SU-DHL-6 (cell line): ENCODE data around the gene WTAP.
A peak's percentile ranks its signal among the peaks of the same experiment; 100 is the strongest.

ENCODE experiments used
- H2AFZ ChIP-seq: fragments of 200-600 bp; sonication (generic); 2 replicates; pipeline ENCODE4 v1.6.1; 2014; ENCODE audit warnings: low read depth, mild to moderate bottlenecking, moderate library complexity, mixed read lengths, antibody characterized with exemption, low read length; ENCODE audit not compliant: severe bottlenecking
- H3F3A ChIP-seq: fragments of 200-600 bp; shearing (Covaris generic); 2 replicates; pipeline ENCODE4 v1.6.0; 2016; ENCODE audit warnings: antibody characterized with exemption, mild to moderate bottlenecking; ENCODE audit not compliant: insufficient read depth
- H3K27ac ChIP-seq: fragments of 200-600 bp; sonication (generic); 2 replicates; pipeline ENCODE4 v1.5.1; 2016; ENCODE audit warnings: low read depth, mild to moderate bottlenecking, low read length, moderate library complexity, mixed read lengths
- H3K27me3 ChIP-seq: fragments of 200-600 bp; sonication (generic), shearing (Covaris generic); 2 replicates; pipeline ENCODE4 v1.6.0; 2014; ENCODE audit warnings: mild to moderate bottlenecking, low read length
- H3K36me3 ChIP-seq: fragments of 200-600 bp; sonication (generic); 2 replicates; pipeline ENCODE4 v1.6.1; 2014; ENCODE audit warnings: mild to moderate bottlenecking, low read length, mixed read lengths
- H3K4me2 ChIP-seq: fragments of 300-600, 200-600 bp; shearing (Covaris generic), sonication (generic); 2 replicates; pipeline ENCODE4 v1.6.0; 2014; ENCODE audit warnings: low read length, low read depth, mild to moderate bottlenecking; ENCODE audit not compliant: poor library complexity, severe bottlenecking
- H3K4me3 ChIP-seq: fragments of 200-600 bp; sonication (generic); 2 replicates; pipeline ENCODE4 v1.5.1; 2014; ENCODE audit warnings: antibody characterized with exemption, low read length, mild to moderate bottlenecking, mixed read lengths; ENCODE audit not compliant: insufficient read depth, poor library complexity, severe bottlenecking
- H3K79me2 ChIP-seq: fragments of 200-600 bp; sonication (generic); 2 replicates; pipeline ENCODE4 v1.6.1; 2014; ENCODE audit warnings: mild to moderate bottlenecking, low read length, moderate library complexity; ENCODE audit not compliant: insufficient read depth
- H3K9ac ChIP-seq: fragments of 200-600 bp; sonication (generic); 2 replicates; pipeline ENCODE4 v1.7.0; 2014; ENCODE audit warnings: mild to moderate bottlenecking, low read length
- H3K9me2 ChIP-seq: fragments of 200-600 bp; sonication (generic); replicated peaks from 2 replicates; pipeline ENCODE4 v1.6.1; 2014; ENCODE audit warnings: low read length; ENCODE audit not compliant: insufficient read depth
- H3K9me3 ChIP-seq: fragments of 200-600 bp; sonication (generic); 2 replicates; pipeline ENCODE4 v1.6.1; 2014; ENCODE audit warnings: low read length, mixed read lengths; ENCODE audit not compliant: insufficient read depth
- H4K20me1 ChIP-seq: fragments of 200-600 bp; sonication (generic); 2 replicates; pipeline ENCODE4 v1.6.1; 2014; ENCODE audit warnings: low read depth, mild to moderate bottlenecking, antibody characterized with exemption, low read length, moderate library complexity, mixed read lengths
- EZH2phosphoT487 ChIP-seq: fragments of 200-600 bp; sonication (generic), shearing (Covaris generic); conservative IDR thresholded peaks from 2 replicates; pipeline ENCODE4 v1.6.1; 2018; ENCODE audit warnings: mild to moderate bottlenecking, antibody characterized with exemption, low read length, moderate library complexity, mixed read lengths
- TF ChIP-seq, protein P1 (sequence below): fragments of 200-600 bp; sonication (generic); IDR thresholded peaks from one replicate; pipeline ENCODE4 v1.5.1; 2017; ENCODE audit warnings: antibody characterized with exemption, mild to moderate bottlenecking, low read length, moderate library complexity; ENCODE audit not compliant: insufficient read depth, poor library complexity, severe bottlenecking

The WTAP gene

GRCh38 chr6:159788276-159788675 lies 61.0 kb downstream of the WTAP start:
- TF ChIP-seq, protein P1, sequence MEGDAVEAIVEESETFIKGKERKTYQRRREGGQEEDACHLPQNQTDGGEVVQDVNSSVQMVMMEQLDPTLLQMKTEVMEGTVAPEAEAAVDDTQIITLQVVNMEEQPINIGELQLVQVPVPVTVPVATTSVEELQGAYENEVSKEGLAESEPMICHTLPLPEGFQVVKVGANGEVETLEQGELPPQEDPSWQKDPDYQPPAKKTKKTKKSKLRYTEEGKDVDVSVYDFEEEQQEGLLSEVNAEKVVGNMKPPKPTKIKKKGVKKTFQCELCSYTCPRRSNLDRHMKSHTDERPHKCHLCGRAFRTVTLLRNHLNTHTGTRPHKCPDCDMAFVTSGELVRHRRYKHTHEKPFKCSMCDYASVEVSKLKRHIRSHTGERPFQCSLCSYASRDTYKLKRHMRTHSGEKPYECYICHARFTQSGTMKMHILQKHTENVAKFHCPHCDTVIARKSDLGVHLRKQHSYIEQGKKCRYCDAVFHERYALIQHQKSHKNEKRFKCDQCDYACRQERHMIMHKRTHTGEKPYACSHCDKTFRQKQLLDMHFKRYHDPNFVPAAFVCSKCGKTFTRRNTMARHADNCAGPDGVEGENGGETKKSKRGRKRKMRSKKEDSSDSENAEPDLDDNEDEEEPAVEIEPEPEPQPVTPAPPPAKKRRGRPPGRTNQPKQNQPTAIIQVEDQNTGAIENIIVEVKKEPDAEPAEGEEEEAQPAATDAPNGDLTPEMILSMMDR, result no peak
- TF ChIP-seq EZH2phosphoT487, result no peak
- peak overlapping the region; percentile 54; the same call in 1 of the 2 replicates for H3K27ac ChIP-seq

DNA sequence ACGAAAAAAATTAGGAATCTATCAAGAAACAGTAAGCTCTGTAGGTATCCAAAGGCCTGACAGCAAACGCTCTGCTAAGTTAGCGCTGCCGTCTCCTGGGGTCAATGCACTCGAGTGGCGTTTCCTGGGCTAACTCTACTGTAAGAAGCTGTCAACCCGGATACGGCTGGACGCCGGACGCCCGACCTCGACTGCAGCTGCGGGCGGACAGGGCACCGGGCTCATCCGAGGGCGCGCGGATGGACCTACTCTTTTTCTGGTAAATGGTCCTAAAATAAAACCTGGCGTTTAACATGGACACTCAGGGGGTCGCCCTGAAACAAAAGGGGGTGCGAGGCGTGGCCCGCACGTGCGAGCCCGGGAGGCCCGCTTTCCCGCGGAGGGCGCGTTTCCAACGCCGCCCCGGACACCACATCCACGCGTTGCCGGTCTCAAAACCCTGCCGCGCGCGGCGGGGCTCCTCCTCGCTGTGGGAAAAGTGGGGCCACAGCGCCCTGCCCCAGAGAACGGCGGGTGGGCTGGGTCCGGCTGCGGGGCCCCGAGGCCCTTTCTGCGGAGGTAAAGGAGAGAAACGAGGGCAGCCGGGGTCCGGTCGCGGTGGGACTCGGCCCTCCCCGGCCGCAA lies 61.6 kb downstream of the WTAP start:
- Histone ChIP-seq H3K9ac (peak overlapping the region; percentile 96), H3K36me3 (peaks cover 44% of the 10 kb centered on the region), H3K27me3 (no peaks in the 10 kb centered on the region), H3K27ac (peak overlapping the region; percentile 54), H3K9me3 (no peaks in the 10 kb centered on the region), H3K4me2 (peak overlapping the region; percentile 88), H3F3A (peaks cover 12% of the 10 kb centered on the region; the same call in 1 of the 2 replicates), H4K20me1 (peaks cover 28% of the 10 kb centered on the region; the same call in 1 of the 2 replicates), H3K79me2 (peaks cover 87% of the 10 kb centered on the region), H2AFZ (no peak overlapping the region), H3K4me3 (peak overlapping the region; percentile 79), H3K9me2 (no peaks in the 10 kb centered on the region)
- TF ChIP-seq, protein P1, result no peak
- no peak for TF ChIP-seq EZH2phosphoT487

More at GRCh38 chr6:159788276-159788675, 61.0 kb downstream of the WTAP start:
- H3K4me2 ChIP-seq, result peak overlapping the region; percentile 88
- peak overlapping the region; percentile 79 for H3K4me3 ChIP-seq
- peak overlapping the region; percentile 96 for H3K9ac ChIP-seq
- no peaks in the 10 kb centered on the region for H3K9me3 ChIP-seq
- peaks cover 88% of the 10 kb centered on the region for H3K79me2 ChIP-seq
- H3F3A ChIP-seq, result peaks cover 15% of the 10 kb centered on the region; the same call in 1 of the 2 replicates
- peaks cover 28% of the 10 kb centered on the region; the same call in 1 of the 2 replicates for H4K20me1 ChIP-seq
- peaks cover 48% of the 10 kb centered on the region for H3K36me3 ChIP-seq
- no peaks in the 10 kb centered on the region for H3K9me2 ChIP-seq
- H3K27me3 ChIP-seq, result no peaks in the 10 kb centered on the region
- H2AFZ ChIP-seq, result no peak overlapping the region

DNA sequence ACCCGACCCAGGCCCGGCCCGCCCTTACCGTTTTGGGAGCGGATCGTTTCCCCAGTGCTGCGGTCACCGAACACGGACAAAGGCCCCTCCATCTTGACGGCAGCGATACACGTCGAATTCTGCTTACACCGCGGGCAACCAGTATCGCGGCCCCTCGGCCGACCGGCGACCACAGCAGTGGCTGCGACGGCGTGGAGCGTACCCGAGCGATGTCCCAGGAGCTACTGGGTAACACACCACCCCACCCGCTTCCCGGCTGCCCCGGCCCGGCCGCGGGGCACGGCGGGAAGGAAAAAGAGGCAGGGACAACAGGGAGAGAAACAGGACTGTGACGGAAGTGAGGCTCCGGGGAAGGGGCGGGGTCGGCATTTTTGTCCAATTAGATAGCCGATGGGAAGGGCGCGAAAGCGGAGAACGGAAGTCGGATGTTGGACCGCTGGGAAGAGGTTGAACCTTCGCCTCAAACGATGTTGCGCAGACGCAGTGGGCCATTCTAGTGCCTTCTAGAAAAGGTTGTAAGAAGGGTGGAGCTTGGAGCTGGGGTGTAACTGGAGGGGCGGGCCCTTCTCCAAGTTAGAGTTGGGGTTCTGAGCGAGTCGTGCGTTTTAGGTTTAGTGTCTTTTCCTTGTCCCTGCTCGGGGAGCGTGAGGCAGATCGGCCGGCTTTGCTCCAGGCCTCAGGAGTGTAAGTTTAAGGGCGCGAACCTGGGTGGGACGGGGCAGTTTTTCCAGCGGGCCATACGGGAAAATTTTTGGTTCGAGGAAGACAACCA lies 62.3 kb downstream of the WTAP start, which contains the start of gene TCP1:
TCP1 (minus strand) TSS at position 226 of the 772 bp plus-strand sequence; CDS start at position 92, 134 bp downstream.
- peaks cover 87% of the 10 kb centered on the region for H3K79me2 ChIP-seq
- H3K4me2 ChIP-seq, result peak within 1 kb of the TSS; percentile 88
- no peaks in the 10 kb centered on the region for H3K9me2 ChIP-seq
- H2AFZ ChIP-seq, result peak within 1 kb of the TSS; percentile 46
- no peak for TF ChIP-seq EZH2phosphoT487
- TF ChIP-seq, protein P1, result no peak
- H3K4me3 ChIP-seq, result peak within 1 kb of the TSS; percentile 82
- peak within 1 kb of the TSS; percentile 85 for H3K27ac ChIP-seq
- peaks cover 28% of the 10 kb centered on the region; the same call in 1 of the 2 replicates for H4K20me1 ChIP-seq
- peaks cover 10% of the 10 kb centered on the region; the same call in 1 of the 2 replicates for H3F3A ChIP-seq
- H3K9me3 ChIP-seq, result no peaks in the 10 kb centered on the region
- peaks cover 46% of the 10 kb centered on the region for H3K36me3 ChIP-seq
- peak within 1 kb of the TSS; percentile 96 for H3K9ac ChIP-seq
- H3K27me3 ChIP-seq, result no peaks in the 10 kb centered on the region
